HG03103 (cell line): Measurements from ENCODE around the gene LARP1.
"Not testable (repeated sequence)": the region's sequence is repeated elsewhere in the genome, so short reads cannot be mapped to it uniquely, and the experiment has no call there.

ENCODE experiments used
- ATAC-seq: cut with Tn5 transposase; IDR thresholded peaks from one replicate; pipeline ENCODE4 v1.9.1; 2021; ENCODE audit warnings: low read depth; ENCODE audit not compliant: unreplicated experiment

Gene LARP1

GRCh38 chr5:154759868-154760267, 4.7 kb downstream of the LARP1 start:
- ATAC-seq = not testable (repeated sequence)

GRCh38 chr5:154761046-154761736, 6.0 kb downstream of the LARP1 start:
- no peak for ATAC-seq

- no peak for ATAC-seq
Observed at GRCh38 chr5:154762261-154762660, 7.1 kb downstream of the LARP1 start.

GRCh38 chr5:154762700-154763099, 7.5 kb downstream of the LARP1 start:
- no peak for ATAC-seq

- ATAC-seq = no peak
Observed at GRCh38 chr5:154764967-154765366, 9.8 kb downstream of the LARP1 start.

- ATAC-seq = no peak
Observed at GRCh38 chr5:154765396-154765925, 10.3 kb downstream of the LARP1 start.

- ATAC-seq = no peak
Observed at GRCh38 chr5:154766558-154767281, 11.5 kb downstream of the LARP1 start.

GRCh38 chr5:154767576-154767975, 12.4 kb downstream of the LARP1 start:
- ATAC-seq = no peak

- no peak for ATAC-seq
Observed at GRCh38 chr5:154768207-154768606, 13.0 kb downstream of the LARP1 start.

- ATAC-seq = no peak
Observed at GRCh38 chr5:154770111-154770510, 14.9 kb downstream of the LARP1 start.

- no peak for ATAC-seq
Observed at GRCh38 chr5:154771383-154771901, 16.3 kb downstream of the LARP1 start.

- no peak for ATAC-seq
Observed at GRCh38 chr5:154773326-154773725, 18.1 kb downstream of the LARP1 start.

- no peak for ATAC-seq
Observed at GRCh38 chr5:154776167-154776566, 21.0 kb downstream of the LARP1 start.

GRCh38 chr5:154778534-154778933, 23.4 kb downstream of the LARP1 start:
- no peak for ATAC-seq

GRCh38 chr5:154779105-154779504, 23.9 kb downstream of the LARP1 start:
- ATAC-seq = no peak

GRCh38 chr5:154780128-154780527, 25.0 kb downstream of the LARP1 start:
- ATAC-seq = peak; percentile 48

- no peak for ATAC-seq
Observed at GRCh38 chr5:154782326-154782725, 27.1 kb downstream of the LARP1 start.

- ATAC-seq = no peak
Observed at GRCh38 chr5:154782812-154783592, 27.8 kb downstream of the LARP1 start.

GRCh38 chr5:154783774-154784460, 28.7 kb downstream of the LARP1 start:
- peak; percentile 36 for ATAC-seq

- no peak for ATAC-seq
Observed at GRCh38 chr5:154784856-154785255, 29.7 kb downstream of the LARP1 start.
